WTC11 (cell line): ENCODE results near the gene SPESP1. TPM values are rescaled to one million over a fixed set of nuclear protein-coding genes. Genes with fewer than 3 reads are reported as not detected.

Experiments
- ATAC-seq: fragments of 200-7000 bp; cut with Tn5 transposase; 2 replicates; pipeline ENCODE4 v1.10.0; 2021; ENCODE audit warnings: mild to moderate bottlenecking, moderate library complexity
- CTCF ChIA-PET: fragments of 300-600 bp; sonication (Branson Sonifier 250); formaldehyde crosslinking; loops from one replicate; lab custom pipeline; 2021; ENCODE audit warnings: antibody characterized with exemption; lab: Charles Lee
- POLR2A ChIA-PET: fragments of 350-600 bp; sonication (Branson Sonifier 250); formaldehyde crosslinking; loops from one replicate; lab custom pipeline; 2021; ENCODE audit warnings: antibody characterized with exemption; lab: Charles Lee
- DNase-seq: peaks from one replicate; pipeline ENCODE4 v3.0.0; 2021; ENCODE audit warnings: low spot score
- H3K27ac Mint-ChIP-seq: 2 replicates; pipeline ENCODE4 v1.8.0; 2021; ENCODE audit warnings: mixed read lengths
- H3K27me3 Mint-ChIP-seq: 2 replicates; pipeline ENCODE4 v1.8.0; 2021; ENCODE audit warnings: low read depth, mild to moderate bottlenecking, moderate library complexity, mixed read lengths
- H3K36me3 Mint-ChIP-seq: 2 replicates; pipeline ENCODE4 v1.8.0; 2021; ENCODE audit warnings: mixed read lengths
- H3K4me1 Mint-ChIP-seq: 2 replicates; pipeline ENCODE4 v1.8.0; 2022; ENCODE audit warnings: mixed read lengths
- H3K4me3 Mint-ChIP-seq: 2 replicates; pipeline ENCODE4 v1.8.0; 2021; ENCODE audit warnings: mild to moderate bottlenecking, moderate library complexity, mixed read lengths
- H3K9me3 Mint-ChIP-seq: 2 replicates; pipeline ENCODE4 v1.8.0; 2021; ENCODE audit warnings: mixed read lengths
- ATF1 ChIP-seq: sonication (generic); formaldehyde crosslinking; IDR thresholded peaks from 2 replicates; pipeline ENCODE4 v1.8.1; 2023; ENCODE audit warnings: mild to moderate bottlenecking, moderate library complexity, missing genetic modification reagents
- ATF3 ChIP-seq: sonication (generic); formaldehyde crosslinking; conservative IDR thresholded peaks from 2 replicates; pipeline ENCODE4 v1.8.1; 2022; ENCODE audit warnings: mild to moderate bottlenecking, missing genetic modification reagents
- CREM ChIP-seq: sonication (generic); formaldehyde crosslinking; IDR thresholded peaks from 2 replicates; pipeline ENCODE4 v1.8.1; 2022; ENCODE audit warnings: mild to moderate bottlenecking, missing genetic modification reagents, moderate library complexity
- E2F1 ChIP-seq: sonication (generic); formaldehyde crosslinking; IDR thresholded peaks from 2 replicates; pipeline ENCODE4 v1.8.0; 2022; ENCODE audit warnings: mild to moderate bottlenecking, missing genetic modification reagents
- ELF4 ChIP-seq: sonication (generic); formaldehyde crosslinking; IDR thresholded peaks from 2 replicates; pipeline ENCODE4 v1.8.1; 2022; ENCODE audit warnings: low read depth, mild to moderate bottlenecking, moderate library complexity, missing genetic modification reagents
- EMX1 ChIP-seq: fragments of 250-450 bp; sonication (Bioruptor Pico); IDR thresholded peaks from 2 replicates; pipeline ENCODE4 v1.8.0; 2021; ENCODE audit warnings: mild to moderate bottlenecking
- GABPB1 ChIP-seq: sonication (generic); formaldehyde crosslinking; IDR thresholded peaks from 2 replicates; pipeline ENCODE4 v1.8.1; 2023; ENCODE audit warnings: mild to moderate bottlenecking, missing genetic modification reagents
- IRF2 ChIP-seq: sonication (generic); formaldehyde crosslinking; IDR thresholded peaks from 2 replicates; pipeline ENCODE4 v1.8.0; 2022; ENCODE audit warnings: low read depth, missing genetic modification reagents, borderline replicate concordance
- JUN ChIP-seq: sonication (generic); formaldehyde crosslinking; IDR thresholded peaks from 2 replicates; pipeline ENCODE4 v1.8.0; 2023; ENCODE audit warnings: mild to moderate bottlenecking, missing genetic modification reagents
- MXD4 ChIP-seq: fragments of 250-450 bp; sonication (Bioruptor Pico); IDR thresholded peaks from 2 replicates; pipeline ENCODE4 v1.8.0; 2021; ENCODE audit warnings: mild to moderate bottlenecking, moderate library complexity, borderline replicate concordance
- NR2C2 ChIP-seq: sonication (generic); formaldehyde crosslinking; IDR thresholded peaks from 2 replicates; pipeline ENCODE4 v1.8.0; 2022; ENCODE audit warnings: mild to moderate bottlenecking, missing genetic modification reagents
- OVOL2 ChIP-seq: fragments of 250-450 bp; sonication (Bioruptor Pico); IDR thresholded peaks from 2 replicates; pipeline ENCODE4 v1.9.0; 2021; ENCODE audit warnings: mild to moderate bottlenecking, borderline replicate concordance
- TCF7 ChIP-seq: sonication (generic); formaldehyde crosslinking; IDR thresholded peaks from 2 replicates; pipeline ENCODE4 v1.8.0; 2022; ENCODE audit warnings: mild to moderate bottlenecking, low read depth, missing genetic modification reagents, moderate library complexity
- TEAD1 ChIP-seq: sonication (generic); formaldehyde crosslinking; IDR thresholded peaks from 2 replicates; pipeline ENCODE4 v1.8.0; 2022; ENCODE audit warnings: mild to moderate bottlenecking, missing genetic modification reagents
- TEAD4 ChIP-seq: sonication (generic); formaldehyde crosslinking; IDR thresholded peaks from 2 replicates; pipeline ENCODE4 v1.8.0; 2022; ENCODE audit warnings: mild to moderate bottlenecking, missing genetic modification reagents
- TP53 ChIP-seq: sonication (generic); formaldehyde crosslinking; IDR thresholded peaks from 2 replicates; pipeline ENCODE4 v1.8.1; 2023; ENCODE audit warnings: mild to moderate bottlenecking, missing genetic modification reagents
- ZBTB21 ChIP-seq: sonication (generic); formaldehyde crosslinking; IDR thresholded peaks from 2 replicates; pipeline ENCODE4 v1.8.1; 2023; ENCODE audit warnings: mild to moderate bottlenecking, missing genetic modification reagents, borderline replicate concordance
- ZNF138 ChIP-seq: sonication (generic); formaldehyde crosslinking; conservative IDR thresholded peaks from 2 replicates; pipeline ENCODE4 v1.8.1; 2022; ENCODE audit warnings: mild to moderate bottlenecking, moderate library complexity, missing genetic modification reagents
- ZSCAN18 ChIP-seq: fragments of 250-450 bp; sonication (Bioruptor Pico); IDR thresholded peaks from 2 replicates; pipeline ENCODE4 v2.1.2; 2022; ENCODE audit warnings: mild to moderate bottlenecking, moderate library complexity
- total RNA-seq: library from RNA; stranded (reverse); gene quantifications from 3 replicates; pipeline ENCODE4 v1.2.3, GENCODE V29; 2021
- TF ChIP-seq, protein P1 (sequence below): sonication (generic); formaldehyde crosslinking; conservative IDR thresholded peaks from 2 replicates; pipeline ENCODE4 v1.8.1; 2023; ENCODE audit warnings: mild to moderate bottlenecking, low read depth, missing genetic modification reagents, moderate library complexity
- TF ChIP-seq, protein P2 (sequence below): sonication (generic); formaldehyde crosslinking; IDR thresholded peaks from 2 replicates; pipeline ENCODE4 v1.8.1; 2023; ENCODE audit warnings: mild to moderate bottlenecking, missing genetic modification reagents
- TF ChIP-seq, protein P3 (sequence below): fragments of 250-450 bp; sonication (Bioruptor Pico); IDR thresholded peaks from 2 replicates; pipeline ENCODE4 v1.9.0; 2021; ENCODE audit warnings: mild to moderate bottlenecking, borderline replicate concordance

Gene SPESP1
- total RNA-seq, 1 experiment from 2014 or later, result not detected

- ChIA-PET CTCF (interaction anchor here (0.5 kb wide), 1 partner anchor 1117 kb away, joined by 3 read pairs; no protein-coding TSS in a partner anchor), POLR2A (no interaction called here)
- Mint-ChIP-seq H3K27ac (no peak overlapping the region), H3K36me3 (peaks cover 12% of the 10 kb centered on the region), H3K9me3 (peaks cover 50% of the 10 kb centered on the region), H3K4me1 (no peaks in the 10 kb centered on the region), H3K27me3 (peaks cover 24% of the 10 kb centered on the region), H3K4me3 (no peak overlapping the region)
- ATAC-seq (no peak), DNase-seq (no peak)
- TF ChIP-seq IRF2 (CRISPR knock-in tag) (no peak), MXD4 (no peak), TP53 (CRISPR knock-in tag) (no peak), ZNF138 (CRISPR knock-in tag) (no peak), JUN (CRISPR knock-in tag) (no peak)
Observed at GRCh38 chr15:68983961-68984481, 53.7 kb downstream of the SPESP1 start.

DNA sequence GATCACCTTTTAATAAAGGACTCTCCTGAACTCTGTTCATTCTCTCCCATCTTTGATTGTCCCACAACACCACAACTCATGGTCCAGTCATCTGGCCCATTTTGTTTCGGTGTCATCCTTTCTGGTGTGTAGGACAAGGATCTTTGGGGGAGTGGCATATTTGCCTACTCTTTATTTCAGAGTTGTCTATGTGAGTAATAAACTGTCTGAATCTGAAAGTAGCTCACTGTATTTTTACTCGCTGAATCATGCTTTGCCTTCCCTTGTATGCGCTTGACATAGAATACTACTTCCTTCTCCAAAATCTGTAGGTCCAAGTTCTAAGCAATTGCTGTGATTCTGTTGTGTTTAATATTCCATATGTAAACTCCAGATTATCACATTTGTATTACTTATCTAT lies 54.3 kb downstream of the SPESP1 start:
- ChIA-PET POLR2A (no interaction called here), CTCF (interaction anchor here (1.1 kb wide), 1 partner anchor 410 kb away, joined by 4 read pairs; no protein-coding TSS in a partner anchor)
- Mint-ChIP-seq H3K27ac (no peak overlapping the region), H3K4me1 (peaks cover under 1% of the 10 kb centered on the region; the same call in 1 of the 2 replicates), H3K27me3 (peaks cover 29% of the 10 kb centered on the region), H3K36me3 (peaks cover 18% of the 10 kb centered on the region), H3K9me3 (peaks cover 50% of the 10 kb centered on the region), H3K4me3 (no peak overlapping the region)
- no peak for ATAC-seq
- no peak for TF ChIP-seq NR2C2 (CRISPR knock-in tag)
- TF ChIP-seq ATF3 (CRISPR knock-in tag), result no peak
- TF ChIP-seq, protein P1, sequence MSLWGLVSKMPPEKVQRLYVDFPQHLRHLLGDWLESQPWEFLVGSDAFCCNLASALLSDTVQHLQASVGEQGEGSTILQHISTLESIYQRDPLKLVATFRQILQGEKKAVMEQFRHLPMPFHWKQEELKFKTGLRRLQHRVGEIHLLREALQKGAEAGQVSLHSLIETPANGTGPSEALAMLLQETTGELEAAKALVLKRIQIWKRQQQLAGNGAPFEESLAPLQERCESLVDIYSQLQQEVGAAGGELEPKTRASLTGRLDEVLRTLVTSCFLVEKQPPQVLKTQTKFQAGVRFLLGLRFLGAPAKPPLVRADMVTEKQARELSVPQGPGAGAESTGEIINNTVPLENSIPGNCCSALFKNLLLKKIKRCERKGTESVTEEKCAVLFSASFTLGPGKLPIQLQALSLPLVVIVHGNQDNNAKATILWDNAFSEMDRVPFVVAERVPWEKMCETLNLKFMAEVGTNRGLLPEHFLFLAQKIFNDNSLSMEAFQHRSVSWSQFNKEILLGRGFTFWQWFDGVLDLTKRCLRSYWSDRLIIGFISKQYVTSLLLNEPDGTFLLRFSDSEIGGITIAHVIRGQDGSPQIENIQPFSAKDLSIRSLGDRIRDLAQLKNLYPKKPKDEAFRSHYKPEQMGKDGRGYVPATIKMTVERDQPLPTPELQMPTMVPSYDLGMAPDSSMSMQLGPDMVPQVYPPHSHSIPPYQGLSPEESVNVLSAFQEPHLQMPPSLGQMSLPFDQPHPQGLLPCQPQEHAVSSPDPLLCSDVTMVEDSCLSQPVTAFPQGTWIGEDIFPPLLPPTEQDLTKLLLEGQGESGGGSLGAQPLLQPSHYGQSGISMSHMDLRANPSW (CRISPR knock-in tag), result no peak
- TF ChIP-seq E2F1, result no peak
- no peak for DNase-seq

GRCh38 chr15:68985361-68985891 lies 55.1 kb downstream of the SPESP1 start:
- CTCF ChIA-PET, result interaction anchor here (0.6 to 1.2 kb wide), 4 partner anchors 46 to 409 kb away, joined by 3 to 5 read pairs (median 4); no protein-coding TSS in a partner anchor
- peaks cover 9% of the 10 kb centered on the region for H3K4me1 Mint-ChIP-seq
- peaks cover 21% of the 10 kb centered on the region for H3K36me3 Mint-ChIP-seq
- peaks cover 45% of the 10 kb centered on the region for H3K9me3 Mint-ChIP-seq
- no peak overlapping the region for H3K27ac Mint-ChIP-seq
- DNase-seq (no peak), ATAC-seq (no peak)
- H3K27me3 Mint-ChIP-seq, result peaks cover 30% of the 10 kb centered on the region
- POLR2A ChIA-PET, result no interaction called here
- no peak overlapping the region for H3K4me3 Mint-ChIP-seq
- TF ChIP-seq ZBTB21 (CRISPR knock-in tag) (no peak), TEAD1 (CRISPR knock-in tag) (no peak), ZSCAN18 (CRISPR knock-in tag) (no peak), EMX1 (CRISPR knock-in tag) (no peak), TCF7 (no peak), GABPB1 (no peak), CREM (CRISPR knock-in tag) (no peak), ATF1 (CRISPR knock-in tag) (no peak), OVOL2 (CRISPR knock-in tag) (no peak), TEAD4 (CRISPR knock-in tag) (no peak), ELF4 (no peak)
- TF ChIP-seq, protein P2, sequence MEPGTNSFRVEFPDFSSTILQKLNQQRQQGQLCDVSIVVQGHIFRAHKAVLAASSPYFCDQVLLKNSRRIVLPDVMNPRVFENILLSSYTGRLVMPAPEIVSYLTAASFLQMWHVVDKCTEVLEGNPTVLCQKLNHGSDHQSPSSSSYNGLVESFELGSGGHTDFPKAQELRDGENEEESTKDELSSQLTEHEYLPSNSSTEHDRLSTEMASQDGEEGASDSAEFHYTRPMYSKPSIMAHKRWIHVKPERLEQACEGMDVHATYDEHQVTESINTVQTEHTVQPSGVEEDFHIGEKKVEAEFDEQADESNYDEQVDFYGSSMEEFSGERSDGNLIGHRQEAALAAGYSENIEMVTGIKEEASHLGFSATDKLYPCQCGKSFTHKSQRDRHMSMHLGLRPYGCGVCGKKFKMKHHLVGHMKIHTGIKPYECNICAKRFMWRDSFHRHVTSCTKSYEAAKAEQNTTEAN, result no peak
- TF ChIP-seq, protein P3, sequence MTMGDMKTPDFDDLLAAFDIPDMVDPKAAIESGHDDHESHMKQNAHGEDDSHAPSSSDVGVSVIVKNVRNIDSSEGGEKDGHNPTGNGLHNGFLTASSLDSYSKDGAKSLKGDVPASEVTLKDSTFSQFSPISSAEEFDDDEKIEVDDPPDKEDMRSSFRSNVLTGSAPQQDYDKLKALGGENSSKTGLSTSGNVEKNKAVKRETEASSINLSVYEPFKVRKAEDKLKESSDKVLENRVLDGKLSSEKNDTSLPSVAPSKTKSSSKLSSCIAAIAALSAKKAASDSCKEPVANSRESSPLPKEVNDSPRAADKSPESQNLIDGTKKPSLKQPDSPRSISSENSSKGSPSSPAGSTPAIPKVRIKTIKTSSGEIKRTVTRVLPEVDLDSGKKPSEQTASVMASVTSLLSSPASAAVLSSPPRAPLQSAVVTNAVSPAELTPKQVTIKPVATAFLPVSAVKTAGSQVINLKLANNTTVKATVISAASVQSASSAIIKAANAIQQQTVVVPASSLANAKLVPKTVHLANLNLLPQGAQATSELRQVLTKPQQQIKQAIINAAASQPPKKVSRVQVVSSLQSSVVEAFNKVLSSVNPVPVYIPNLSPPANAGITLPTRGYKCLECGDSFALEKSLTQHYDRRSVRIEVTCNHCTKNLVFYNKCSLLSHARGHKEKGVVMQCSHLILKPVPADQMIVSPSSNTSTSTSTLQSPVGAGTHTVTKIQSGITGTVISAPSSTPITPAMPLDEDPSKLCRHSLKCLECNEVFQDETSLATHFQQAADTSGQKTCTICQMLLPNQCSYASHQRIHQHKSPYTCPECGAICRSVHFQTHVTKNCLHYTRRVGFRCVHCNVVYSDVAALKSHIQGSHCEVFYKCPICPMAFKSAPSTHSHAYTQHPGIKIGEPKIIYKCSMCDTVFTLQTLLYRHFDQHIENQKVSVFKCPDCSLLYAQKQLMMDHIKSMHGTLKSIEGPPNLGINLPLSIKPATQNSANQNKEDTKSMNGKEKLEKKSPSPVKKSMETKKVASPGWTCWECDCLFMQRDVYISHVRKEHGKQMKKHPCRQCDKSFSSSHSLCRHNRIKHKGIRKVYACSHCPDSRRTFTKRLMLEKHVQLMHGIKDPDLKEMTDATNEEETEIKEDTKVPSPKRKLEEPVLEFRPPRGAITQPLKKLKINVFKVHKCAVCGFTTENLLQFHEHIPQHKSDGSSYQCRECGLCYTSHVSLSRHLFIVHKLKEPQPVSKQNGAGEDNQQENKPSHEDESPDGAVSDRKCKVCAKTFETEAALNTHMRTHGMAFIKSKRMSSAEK, result no peak
